ENCODE data around the gene CES3. TPM values are rescaled to one million over a fixed set of nuclear protein-coding genes. Genes with fewer than 3 reads are reported as not detected.

Gene CES3
- total RNA-seq, 1 experiment from 2014 or later, result 3.7 TPM

DNA sequence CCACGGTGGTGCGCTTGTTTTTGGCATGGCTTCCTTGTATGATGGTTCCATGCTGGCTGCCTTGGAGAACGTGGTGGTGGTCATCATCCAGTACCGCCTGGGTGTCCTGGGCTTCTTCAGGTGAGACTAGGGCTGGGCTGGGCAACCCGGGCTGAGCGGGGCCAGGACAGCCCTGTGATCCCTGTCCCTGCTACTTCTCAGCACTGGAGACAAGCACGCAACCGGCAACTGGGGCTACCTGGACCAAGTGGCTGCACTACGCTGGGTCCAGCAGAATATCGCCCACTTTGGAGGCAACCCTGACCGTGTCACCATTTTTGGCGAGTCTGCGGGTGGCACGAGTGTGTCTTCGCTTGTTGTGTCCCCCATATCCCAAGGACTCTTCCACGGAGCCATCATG lies 20.8 kb upstream of the CES3 start:
- peaks cover under 1% of the 10 kb centered on the region for H3K23me2 ChIP-seq (ENCODE audit: insufficient read length, low read depth, low read length, poor library complexity, severe bottlenecking)
- H3K9me3 ChIP-seq (ENCODE audit: control insufficient read depth, low read depth, low read length), result no peaks in the 10 kb centered on the region
- H4K8ac ChIP-seq (replicated peaks; ENCODE audit: insufficient read length, low read depth, low read length), result no peak overlapping the region
- no peak overlapping the region for H3K14ac ChIP-seq (ENCODE audit: insufficient read depth, low read length)
- H2BK15ac ChIP-seq (ENCODE audit: low read depth, low read length), result no peak overlapping the region
- H3K18ac ChIP-seq (ENCODE audit: insufficient read length, low read depth, low read length), result no peak overlapping the region
- TF ChIP-seq, protein P1, sequence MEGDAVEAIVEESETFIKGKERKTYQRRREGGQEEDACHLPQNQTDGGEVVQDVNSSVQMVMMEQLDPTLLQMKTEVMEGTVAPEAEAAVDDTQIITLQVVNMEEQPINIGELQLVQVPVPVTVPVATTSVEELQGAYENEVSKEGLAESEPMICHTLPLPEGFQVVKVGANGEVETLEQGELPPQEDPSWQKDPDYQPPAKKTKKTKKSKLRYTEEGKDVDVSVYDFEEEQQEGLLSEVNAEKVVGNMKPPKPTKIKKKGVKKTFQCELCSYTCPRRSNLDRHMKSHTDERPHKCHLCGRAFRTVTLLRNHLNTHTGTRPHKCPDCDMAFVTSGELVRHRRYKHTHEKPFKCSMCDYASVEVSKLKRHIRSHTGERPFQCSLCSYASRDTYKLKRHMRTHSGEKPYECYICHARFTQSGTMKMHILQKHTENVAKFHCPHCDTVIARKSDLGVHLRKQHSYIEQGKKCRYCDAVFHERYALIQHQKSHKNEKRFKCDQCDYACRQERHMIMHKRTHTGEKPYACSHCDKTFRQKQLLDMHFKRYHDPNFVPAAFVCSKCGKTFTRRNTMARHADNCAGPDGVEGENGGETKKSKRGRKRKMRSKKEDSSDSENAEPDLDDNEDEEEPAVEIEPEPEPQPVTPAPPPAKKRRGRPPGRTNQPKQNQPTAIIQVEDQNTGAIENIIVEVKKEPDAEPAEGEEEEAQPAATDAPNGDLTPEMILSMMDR (conservative IDR thresholded peaks at IDR 0.05), result no peak
- no peaks in the 10 kb centered on the region for H3K27me3 ChIP-seq (ENCODE audit: insufficient read depth, low read length)
- no peaks in the 10 kb centered on the region for H3K9me3 Mint-ChIP-seq
- no peak overlapping the region for H2AFZ ChIP-seq (ENCODE audit: low read length)
- peaks cover 13 to 41% (median 34%) of the 10 kb centered on the region in 3 experiments; a peak in 6 of 7 replicates for H3K36me3 Mint-ChIP-seq (ENCODE audit: insufficient read depth in 1 of 3, low read depth in 3 of 3)
- H2AK5ac ChIP-seq (ENCODE audit: insufficient read length, low read length), result no peak overlapping the region
- H3K79me1 ChIP-seq (ENCODE audit: insufficient read depth, low read depth, low read length, poor library complexity, severe bottlenecking), result no peaks in the 10 kb centered on the region
- H3K9ac ChIP-seq (ENCODE audit: extremely low read depth, insufficient read length, low read length), result no peak overlapping the region
- DNase-seq, result no peak
- no peak overlapping the region for H3K27ac Mint-ChIP-seq
- H3K23ac ChIP-seq (ENCODE audit: insufficient read length, low read depth, low read length), result no peak overlapping the region
- H2BK5ac ChIP-seq (ENCODE audit: insufficient read length, low read length), result no peak overlapping the region
- H3K4ac ChIP-seq (ENCODE audit: low read depth, low read length), result no peak overlapping the region
- H3K4me1 Mint-ChIP-seq, result peaks cover 2 to 8% of the 10 kb centered on the region in 2 experiments
- no peaks in the 10 kb centered on the region for H3K4me1 ChIP-seq (ENCODE audit: insufficient read depth, low read length)
- no peak overlapping the region for H2BK120ac ChIP-seq (ENCODE audit: low read depth, low read length, poor library complexity, severe bottlenecking)
- no peak overlapping the region for H3T11ph ChIP-seq (ENCODE audit: low read length)
- no peaks in the 10 kb centered on the region for H3K27me3 Mint-ChIP-seq (ENCODE audit: low read depth)
- H3K79me2 ChIP-seq (ENCODE audit: insufficient read depth, low read length), result no peaks in the 10 kb centered on the region
- no peak overlapping the region for H2BK12ac ChIP-seq (ENCODE audit: insufficient read length, low read depth, low read length)
- no peak overlapping the region for H4K5ac ChIP-seq (ENCODE audit: insufficient read length, low read depth, low read length)
- no CpG with 5 or more reads among the region's 16 CpGs for WGBS (ENCODE audit: extremely low coverage, insufficient read length, low lambda C conversion rate)
- H4K91ac ChIP-seq (ENCODE audit: insufficient read length, low read depth, low read length), result no peak overlapping the region
- no peak overlapping the region for H3K56ac ChIP-seq (ENCODE audit: insufficient read length, low read depth, low read length)
- no peak overlapping the region for H2BK20ac ChIP-seq (ENCODE audit: low read depth, low read length, poor library complexity, severe bottlenecking)
- H4K20me1 ChIP-seq (ENCODE audit: control insufficient read depth, insufficient read depth, insufficient read length), result no peaks in the 10 kb centered on the region
- no peak overlapping the region for H3K27ac ChIP-seq (ENCODE audit: insufficient read length, low read depth, low read length)
- no peak overlapping the region for H3K4me2 ChIP-seq (ENCODE audit: insufficient read depth, insufficient read length, low read length)
- no peak overlapping the region for H3K4me3 Mint-ChIP-seq

Measured in H9 (cell line).